HG02885 (cell line): ENCODE results near the gene DUSP19.

Source experiments
- ATAC-seq: cut with Tn5 transposase; IDR thresholded peaks from one replicate; pipeline ENCODE4 v1.9.1; 2021; ENCODE audit warnings: mild to moderate bottlenecking; ENCODE audit not compliant: unreplicated experiment, poor library complexity

Gene DUSP19

DNA sequence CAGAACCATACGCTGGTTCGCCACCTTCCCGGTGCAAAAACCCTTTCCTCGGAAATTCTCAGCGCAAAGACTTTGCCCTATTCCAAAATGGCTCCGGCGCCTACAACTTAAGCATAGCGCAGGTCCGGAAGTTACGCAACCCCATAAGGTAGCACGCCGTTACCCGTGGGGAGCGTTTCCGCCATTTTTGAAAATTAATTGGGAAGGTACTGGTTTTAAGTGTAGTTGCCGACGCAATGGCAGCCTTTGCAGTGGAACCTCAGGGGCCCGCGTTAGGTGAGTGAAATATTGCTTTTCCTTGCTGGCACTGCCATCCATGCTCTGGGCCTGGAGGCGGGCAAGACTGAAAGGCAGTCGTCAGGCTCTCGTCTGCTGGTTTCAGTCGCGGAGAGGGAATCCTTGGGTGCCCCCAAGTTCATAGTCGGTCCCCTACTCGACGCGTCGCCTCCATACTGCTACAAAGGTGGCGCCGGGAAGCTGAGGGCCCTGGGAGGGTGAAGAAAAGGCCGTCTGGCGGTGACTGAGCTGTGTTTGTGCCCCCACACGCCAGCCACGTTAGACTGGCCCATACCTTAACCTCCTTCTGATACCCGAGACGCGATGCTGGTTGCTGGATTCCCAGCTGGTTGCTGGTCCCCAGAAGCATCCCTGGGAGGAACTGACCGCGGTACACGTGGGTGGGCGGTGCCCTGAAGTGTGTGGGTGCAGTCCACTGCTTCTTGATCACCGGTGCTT lies 45.8 kb downstream of the DUSP19 start, which contains the start of gene NUP35:
NUP35 (plus strand) TSS at position 222 of the 735 bp plus-strand sequence; CDS start at position 237, 15 bp downstream.
- ATAC-seq = peak; percentile 88

DNA sequence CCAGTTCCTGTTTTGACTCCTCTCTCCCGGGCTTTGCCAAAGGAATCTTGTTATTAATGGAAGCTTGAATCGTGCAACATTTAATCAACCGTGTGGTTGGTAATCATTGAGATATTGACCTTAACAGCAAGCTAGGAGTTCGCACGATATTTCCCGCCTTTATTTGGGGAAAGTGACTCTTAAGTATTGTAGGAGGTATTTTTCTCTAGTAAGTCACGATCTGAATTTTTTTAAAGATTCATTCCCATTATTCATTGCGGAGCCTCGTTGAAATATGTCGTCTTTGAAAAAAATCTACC lies 46.4 kb downstream of the DUSP19 start:
- ATAC-seq = no peak

- no peak for ATAC-seq
These were observed 47.3 kb downstream of the DUSP19 start for GRCh38 chr2:183125659-183126341.

- no peak for ATAC-seq
These were observed 48.1 kb downstream of the DUSP19 start for GRCh38 chr2:183126635-183127034.

GRCh38 chr2:183134016-183134415 lies 55.5 kb downstream of the DUSP19 start:
- no peak for ATAC-seq

DNA sequence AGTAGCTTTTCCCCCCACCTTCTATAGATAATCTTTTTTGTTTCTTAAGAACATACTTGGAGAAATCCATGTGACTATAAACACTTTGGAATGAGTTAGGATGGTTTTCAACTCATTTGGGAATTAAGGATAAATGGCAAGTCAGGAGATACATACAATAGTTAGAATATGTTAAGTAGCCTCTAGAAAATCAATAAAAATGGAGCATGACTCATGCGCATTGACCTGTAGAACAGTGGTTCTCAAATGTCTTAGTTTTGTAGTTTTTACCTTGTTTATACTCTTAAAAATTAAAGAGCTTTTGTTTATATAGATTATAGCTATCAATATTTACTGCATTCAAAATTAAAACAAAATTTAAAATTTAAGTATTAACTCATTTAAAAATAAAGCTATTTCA lies 70.4 kb downstream of the DUSP19 start:
- no peak for ATAC-seq

DNA sequence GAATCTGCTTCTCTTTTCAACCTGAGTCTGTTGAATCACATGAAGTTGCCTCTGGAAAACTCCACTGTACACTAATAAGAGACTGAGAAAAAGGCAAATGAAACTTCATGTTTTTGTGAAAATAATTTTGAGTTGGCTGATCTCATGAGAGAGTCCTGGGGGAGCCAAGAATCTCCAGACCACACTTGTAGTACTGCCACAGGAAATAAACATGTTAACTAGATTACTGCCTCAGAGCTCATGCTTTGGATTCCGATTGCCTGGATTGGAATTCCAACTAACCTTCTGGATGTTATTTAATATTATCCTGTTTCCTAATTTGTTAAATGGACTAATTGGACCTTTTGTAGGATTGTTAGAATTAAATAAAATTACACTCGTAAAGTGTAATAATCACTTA lies 70.9 kb downstream of the DUSP19 start:
- no peak for ATAC-seq
